ENCODE measurements around the gene CES2. TPM values are rescaled to one million over a fixed set of nuclear protein-coding genes. Genes with fewer than 3 reads are reported as not detected.

The CES2 gene
- total RNA-seq, 4 donors from 2014 or later, result 113 to 4,512 (median 3,000) TPM

DNA sequence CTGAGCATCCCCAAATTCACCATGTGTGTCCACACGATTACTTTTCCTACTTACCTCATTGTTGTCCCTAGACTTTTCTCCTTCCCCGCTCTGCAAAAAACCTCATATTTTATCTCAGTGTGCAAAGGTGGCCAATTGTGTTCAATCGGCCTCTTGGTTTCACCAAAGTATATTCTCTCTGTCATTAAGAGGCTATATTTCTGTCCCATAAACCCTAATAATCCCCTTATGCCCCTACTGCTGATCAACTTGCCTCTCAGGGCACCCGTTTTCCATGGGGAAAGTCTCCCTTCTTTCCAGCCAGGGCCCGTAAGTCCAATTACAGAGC is 11.6 kb downstream of the CES2 start:
- H3K9me3 ChIP-seq, result no peaks in the 10 kb centered on the region
- H3K27ac ChIP-seq, result no peak overlapping the region
- H3K4me3 ChIP-seq, result no peak overlapping the region
- no peak for DNase-seq
- TF ChIP-seq, protein P1, sequence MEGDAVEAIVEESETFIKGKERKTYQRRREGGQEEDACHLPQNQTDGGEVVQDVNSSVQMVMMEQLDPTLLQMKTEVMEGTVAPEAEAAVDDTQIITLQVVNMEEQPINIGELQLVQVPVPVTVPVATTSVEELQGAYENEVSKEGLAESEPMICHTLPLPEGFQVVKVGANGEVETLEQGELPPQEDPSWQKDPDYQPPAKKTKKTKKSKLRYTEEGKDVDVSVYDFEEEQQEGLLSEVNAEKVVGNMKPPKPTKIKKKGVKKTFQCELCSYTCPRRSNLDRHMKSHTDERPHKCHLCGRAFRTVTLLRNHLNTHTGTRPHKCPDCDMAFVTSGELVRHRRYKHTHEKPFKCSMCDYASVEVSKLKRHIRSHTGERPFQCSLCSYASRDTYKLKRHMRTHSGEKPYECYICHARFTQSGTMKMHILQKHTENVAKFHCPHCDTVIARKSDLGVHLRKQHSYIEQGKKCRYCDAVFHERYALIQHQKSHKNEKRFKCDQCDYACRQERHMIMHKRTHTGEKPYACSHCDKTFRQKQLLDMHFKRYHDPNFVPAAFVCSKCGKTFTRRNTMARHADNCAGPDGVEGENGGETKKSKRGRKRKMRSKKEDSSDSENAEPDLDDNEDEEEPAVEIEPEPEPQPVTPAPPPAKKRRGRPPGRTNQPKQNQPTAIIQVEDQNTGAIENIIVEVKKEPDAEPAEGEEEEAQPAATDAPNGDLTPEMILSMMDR (IDR thresholded peaks at IDR 0.05), result no peak
- no peak for TF ChIP-seq POLR2A (IDR thresholded peaks at IDR 0.05)
- peaks cover 0 to 14% (median 8%) of the 10 kb centered on the region in 4 donors for H3K4me1 ChIP-seq
- no peaks in the 10 kb centered on the region for H3K27me3 ChIP-seq
- peaks cover 0 to 20% (median 0%) of the 10 kb centered on the region in 3 donors for H3K36me3 ChIP-seq

- H3K4me3 ChIP-seq, result peak overlapping the region; percentile 19 to 56 (median 52)
- H3K9me3 ChIP-seq, result no peaks in the 10 kb centered on the region
- H3K27me3 ChIP-seq, result no peaks in the 10 kb centered on the region
- peak; percentile 85 to 96 (median 89) for DNase-seq
- H3K36me3 ChIP-seq, result peaks cover 0 to 14% (median 0%) of the 10 kb centered on the region in 3 donors
- TF ChIP-seq, protein P1 (IDR thresholded peaks at IDR 0.05), result peak; percentile 85 to 98 (median 96)
- TF ChIP-seq POLR2A (IDR thresholded peaks at IDR 0.05), result no peak
- peaks cover 0 to 14% (median 8%) of the 10 kb centered on the region in 4 donors for H3K4me1 ChIP-seq
- H3K27ac ChIP-seq, result peak overlapping the region in 3 of 4 donors; percentile 10 to 48 (median 25)
Observed at GRCh38 chr16:66947302-66948065, 12.2 kb downstream of the CES2 start.

GRCh38 chr16:66948134-66948836 is 13.0 kb downstream of the CES2 start:
- Histone ChIP-seq H3K36me3 (peaks cover 0 to 6% (median 0%) of the 10 kb centered on the region in 3 donors), H3K27ac (peak overlapping the region in 3 of 4 donors; percentile 25 to 61 (median 27))
- DNase-seq, result peak in 2 of 3 donors; percentile 74 to 82

GRCh38 chr16:66948837-66949225 is 13.5 kb downstream of the CES2 start:
- no peak for TF ChIP-seq POLR2A (IDR thresholded peaks at IDR 0.05)
- TF ChIP-seq, protein P1 (IDR thresholded peaks at IDR 0.05), result no peak
- H3K4me3 ChIP-seq, result peak overlapping the region; percentile 19 to 56 (median 52)
- peaks cover 0 to 14% (median 8%) of the 10 kb centered on the region in 4 donors for H3K4me1 ChIP-seq
- H3K36me3 ChIP-seq, result peaks cover 0 to under 1% (median 0%) of the 10 kb centered on the region in 3 donors
- peak overlapping the region in 2 of 4 donors; percentile 27 to 61 for H3K27ac ChIP-seq
- no peaks in the 10 kb centered on the region for H3K9me3 ChIP-seq
- H3K27me3 ChIP-seq, result no peaks in the 10 kb centered on the region
- no peak for DNase-seq

More at GRCh38 chr16:66948134-66948836, 13.0 kb downstream of the CES2 start:
- no peaks in the 10 kb centered on the region for H3K9me3 ChIP-seq
- TF ChIP-seq, protein P1 (IDR thresholded peaks at IDR 0.05), result no peak
- TF ChIP-seq POLR2A (IDR thresholded peaks at IDR 0.05), result peak; percentile 34 to 36
- peak overlapping the region; percentile 19 to 56 (median 52) for H3K4me3 ChIP-seq
- H3K27me3 ChIP-seq, result no peaks in the 10 kb centered on the region
- peaks cover 0 to 14% (median 8%) of the 10 kb centered on the region in 4 donors for H3K4me1 ChIP-seq

- Histone ChIP-seq H3K9me3 (no peaks in the 10 kb centered on the region), H3K4me3 (peak overlapping the region in 2 of 4 donors; percentile 52 to 56), H3K4me1 (peaks cover 0 to 14% (median 8%) of the 10 kb centered on the region in 4 donors), H3K36me3 (no peaks in the 10 kb centered on the region), H3K27me3 (no peaks in the 10 kb centered on the region), H3K27ac (peak overlapping the region in 2 of 4 donors; percentile 27 to 61)
- TF ChIP-seq, protein P1 (IDR thresholded peaks at IDR 0.05), result no peak
- no peak for TF ChIP-seq POLR2A (IDR thresholded peaks at IDR 0.05)
- no peak for DNase-seq
Observed at GRCh38 chr16:66949472-66949871, 14.2 kb downstream of the CES2 start.

Measured in Peyer's patch (tissue), 4 donors.